ENCODE measurements around the gene SLC8A1. TPM values are rescaled to one million over a fixed set of nuclear protein-coding genes. Genes with fewer than 3 reads are reported as not detected.

Gene SLC8A1
- total and polyA plus RNA-seq, 8 donors = 0.31 to 105 (median 14.0) TPM

DNA sequence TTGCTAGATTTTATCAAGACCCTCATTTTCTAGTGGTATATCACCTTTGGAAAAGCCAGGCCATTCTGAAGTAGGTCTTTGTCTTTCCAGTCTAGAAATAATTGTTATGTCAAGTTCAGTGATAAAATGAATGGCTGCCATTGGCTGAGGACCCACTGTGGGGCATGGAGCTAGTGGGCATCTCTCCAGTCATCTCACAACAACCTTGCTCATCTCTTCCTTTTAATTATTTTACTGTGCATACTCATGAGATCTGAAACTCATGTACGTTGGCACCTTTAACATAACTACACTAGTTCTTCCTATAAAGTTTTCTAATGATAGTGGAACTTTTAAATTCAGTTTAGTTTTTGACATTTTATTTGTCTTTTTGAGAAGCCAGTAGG lies 240.9 kb downstream of the SLC8A1 start:
- WGBS, 5 donors = 75 to 97% (median 81%) methylated on average over 1 of the region's 1 CpG
- TF ChIP-seq POLR2AphosphoS5 (IDR thresholded peaks at IDR 0.05) = no peak
- no peak for TF ChIP-seq EP300 (IDR thresholded peaks at IDR 0.05)
- no peak for TF ChIP-seq POLR2A (IDR thresholded peaks at IDR 0.05)
- TF ChIP-seq, protein P1, sequence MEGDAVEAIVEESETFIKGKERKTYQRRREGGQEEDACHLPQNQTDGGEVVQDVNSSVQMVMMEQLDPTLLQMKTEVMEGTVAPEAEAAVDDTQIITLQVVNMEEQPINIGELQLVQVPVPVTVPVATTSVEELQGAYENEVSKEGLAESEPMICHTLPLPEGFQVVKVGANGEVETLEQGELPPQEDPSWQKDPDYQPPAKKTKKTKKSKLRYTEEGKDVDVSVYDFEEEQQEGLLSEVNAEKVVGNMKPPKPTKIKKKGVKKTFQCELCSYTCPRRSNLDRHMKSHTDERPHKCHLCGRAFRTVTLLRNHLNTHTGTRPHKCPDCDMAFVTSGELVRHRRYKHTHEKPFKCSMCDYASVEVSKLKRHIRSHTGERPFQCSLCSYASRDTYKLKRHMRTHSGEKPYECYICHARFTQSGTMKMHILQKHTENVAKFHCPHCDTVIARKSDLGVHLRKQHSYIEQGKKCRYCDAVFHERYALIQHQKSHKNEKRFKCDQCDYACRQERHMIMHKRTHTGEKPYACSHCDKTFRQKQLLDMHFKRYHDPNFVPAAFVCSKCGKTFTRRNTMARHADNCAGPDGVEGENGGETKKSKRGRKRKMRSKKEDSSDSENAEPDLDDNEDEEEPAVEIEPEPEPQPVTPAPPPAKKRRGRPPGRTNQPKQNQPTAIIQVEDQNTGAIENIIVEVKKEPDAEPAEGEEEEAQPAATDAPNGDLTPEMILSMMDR (IDR thresholded peaks at IDR 0.05) = no peak
- DNase-seq = no peak
- Histone ChIP-seq H3K27ac (no peak overlapping the region), H3K27me3 (no peaks in the 10 kb centered on the region), H3K36me3 (no peaks in the 10 kb centered on the region), H3K9me3 (no peaks in the 10 kb centered on the region), H3K4me1 (peaks cover 0 to 16% (median 5%) of the 10 kb centered on the region in 4 donors), H3K4me3 (no peak overlapping the region)
- intact Hi-C loops (cut with DNase I; ENCODE audit: low total_unique reads) = no loop called here

- Histone ChIP-seq H3K4me3 (no peak overlapping the region), H3K4me1 (peaks cover 0 to 16% (median 5%) of the 10 kb centered on the region in 4 donors), H3K27ac (no peak overlapping the region), H3K27me3 (no peaks in the 10 kb centered on the region), H3K36me3 (no peaks in the 10 kb centered on the region), H3K9me3 (no peaks in the 10 kb centered on the region)
- intact Hi-C loops (cut with DNase I; ENCODE audit: low total_unique reads) = no loop called here
- 69 to 90% (median 83%) methylated on average over 1 of the region's 1 CpG for WGBS, 5 donors
- DNase-seq = no peak
- TF ChIP-seq EP300 (IDR thresholded peaks at IDR 0.05) = no peak
- no peak for TF ChIP-seq POLR2AphosphoS5 (IDR thresholded peaks at IDR 0.05)
- TF ChIP-seq POLR2A (IDR thresholded peaks at IDR 0.05) = no peak
- TF ChIP-seq, protein P1 (IDR thresholded peaks at IDR 0.05) = no peak
These were observed 241.4 kb downstream of the SLC8A1 start for GRCh38 chr2:40210344-40210967.

- Histone ChIP-seq H3K4me3 (no peak overlapping the region), H3K36me3 (no peaks in the 10 kb centered on the region), H3K9me3 (no peaks in the 10 kb centered on the region), H3K4me1 (peaks cover 0 to 16% (median 5%) of the 10 kb centered on the region in 4 donors), H3K27me3 (no peaks in the 10 kb centered on the region), H3K27ac (no peak overlapping the region)
- intact Hi-C loops (cut with DNase I; ENCODE audit: low total_unique reads) = no loop called here
- TF ChIP-seq, protein P1 (IDR thresholded peaks at IDR 0.05) = no peak
- TF ChIP-seq POLR2A (IDR thresholded peaks at IDR 0.05) = no peak
- DNase-seq = no peak
These were observed 242.1 kb downstream of the SLC8A1 start for GRCh38 chr2:40209761-40210160.

DNA sequence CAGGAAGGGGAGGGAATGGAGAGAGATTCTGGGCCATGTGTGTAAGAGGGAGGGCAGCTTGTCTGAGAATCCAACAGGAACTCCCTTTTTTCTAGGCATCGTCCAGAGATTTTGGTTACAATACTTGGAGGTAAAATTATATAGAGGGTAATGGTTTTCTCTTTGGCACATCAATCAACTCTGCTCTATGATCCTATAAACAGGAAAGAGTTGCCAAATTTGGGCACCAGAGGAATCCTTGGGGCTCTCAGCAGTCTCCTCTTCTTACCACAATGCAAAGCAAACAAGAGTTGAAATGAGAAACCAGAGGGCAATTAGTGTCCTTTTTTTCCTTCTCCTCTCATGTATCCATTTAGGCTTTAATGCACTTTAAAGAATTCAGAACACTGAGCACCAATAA lies 243.4 kb downstream of the SLC8A1 start:
- H3K4me1 ChIP-seq = peaks cover 0 to 11% (median 4%) of the 10 kb centered on the region in 4 donors
- WGBS, 5 donors = 58 to 83% (median 63%) methylated on average over 1 of the region's 1 CpG
- DNase-seq = no peak
- H3K9me3 ChIP-seq = no peaks in the 10 kb centered on the region
- no peaks in the 10 kb centered on the region for H3K36me3 ChIP-seq
- no peak overlapping the region for H3K4me3 ChIP-seq
- no peaks in the 10 kb centered on the region for H3K27me3 ChIP-seq
- TF ChIP-seq EP300 (IDR thresholded peaks at IDR 0.05) = no peak
- TF ChIP-seq POLR2AphosphoS5 (IDR thresholded peaks at IDR 0.05) = no peak
- TF ChIP-seq, protein P1 (IDR thresholded peaks at IDR 0.05) = no peak
- no peak for TF ChIP-seq POLR2A (IDR thresholded peaks at IDR 0.05)
- intact Hi-C loops (cut with DNase I; ENCODE audit: low total_unique reads) = no loop called here
- H3K27ac ChIP-seq = no peak overlapping the region
